HepG2 (cell line): ENCODE data around the gene ING5. TPM values are rescaled to one million over a fixed set of nuclear protein-coding genes. Genes with fewer than 3 reads are reported as not detected.

Experiments used
- ARNTL ChIP-seq: sonication (generic); formaldehyde crosslinking; IDR thresholded peaks from 2 replicates; pipeline ENCODE4 v1.4.0; 2020; ENCODE audit warnings: mild to moderate bottlenecking, missing genetic modification reagents
- DNMT3B ChIP-seq: conservative IDR thresholded peaks from 2 replicates; pipeline ENCODE4 v1.6.1; 2016; ENCODE audit warnings: missing biosample characterization, control low read depth
- KDM1A ChIP-seq: IDR thresholded peaks from 2 replicates; pipeline ENCODE4 v1.6.1; 2016; ENCODE audit warnings: missing compliant biosample characterization
- NONO ChIP-seq, 2 experiments: fragments of 450-650 bp in 1 of 2; sonication (generic) in 1 of 2; formaldehyde crosslinking in 1 of 2; IDR thresholded peaks in 1 of 2; conservative IDR thresholded peaks in 1 of 2; 2 replicates each; pipeline versions ENCODE4 v1.6.1 to v1.8.0; 2017 to 2022; ENCODE audit warnings: mild to moderate bottlenecking in 1 of 2, missing genetic modification reagents in 1 of 2, moderate library complexity in 1 of 2
- NR3C1 ChIP-seq: sonication (generic); formaldehyde crosslinking; IDR thresholded peaks from 2 replicates; pipeline ENCODE4 v1.4.0; 2020; ENCODE audit warnings: missing genetic modification reagents
- RARA ChIP-seq: IDR thresholded peaks from 2 replicates; pipeline ENCODE4 v1.6.1; 2016; ENCODE audit warnings: missing genetic modification reagents, missing compliant biosample characterization
- TCF7L2 ChIP-seq: IDR thresholded peaks from 2 replicates; pipeline ENCODE4 v1.6.1; 2011; ENCODE audit warnings: mild to moderate bottlenecking, low read depth, low read length, moderate library complexity
- TRIM24 ChIP-seq: sonication (generic); formaldehyde crosslinking; IDR thresholded peaks from 2 replicates; pipeline ENCODE4 v1.8.0; 2022; ENCODE audit warnings: mild to moderate bottlenecking, missing genetic modification reagents
- ZBTB21 ChIP-seq: sonication (generic); formaldehyde crosslinking; IDR thresholded peaks from 2 replicates; pipeline ENCODE4 v1.4.0; 2020; ENCODE audit warnings: missing genetic modification reagents
- ZNF326 ChIP-seq: sonication (generic); formaldehyde crosslinking; IDR thresholded peaks from 2 replicates; pipeline ENCODE4 v1.4.0; 2020; ENCODE audit warnings: missing genetic modification reagents, borderline replicate concordance
- ZNF510 ChIP-seq: sonication (generic); formaldehyde crosslinking; IDR thresholded peaks from 2 replicates; pipeline ENCODE4 v1.4.0; 2020; ENCODE audit warnings: low read depth, mild to moderate bottlenecking, missing genetic modification reagents
- ZNF83 ChIP-seq: sonication (generic); formaldehyde crosslinking; IDR thresholded peaks from 2 replicates; pipeline ENCODE4 v1.4.0; 2020; ENCODE audit warnings: missing genetic modification reagents, mild to moderate bottlenecking, borderline replicate concordance
- ZSCAN12 ChIP-seq: sonication (generic); formaldehyde crosslinking; IDR thresholded peaks from 2 replicates; pipeline ENCODE4 v1.9.0; 2021; ENCODE audit warnings: mild to moderate bottlenecking, missing genetic modification reagents
- polyA plus RNA-seq, 8 experiments: library from polyadenylated mRNA; depleted of rRNA in 3 of 8; stranded (reverse) in 7 of 8; unstranded in 1 of 8; fragments of >200 nt; fragmentation: Illumina TruSeq in 4 of 8; extraction: Trizol in 4 of 8; gene quantifications; 2 replicates each; pipeline versions ENCODE4 v1.2.1 to v1.2.3, GENCODE V29; 2011 to 2016; ENCODE audit warnings: low read depth in 4 of 8, missing spikeins in 1 of 8, mixed read lengths in 1 of 8; ENCODE audit not compliant: insufficient read depth in 1 of 8
- total RNA-seq, 5 experiments: library from RNA; depleted of rRNA; stranded (reverse); fragments of >200 nt; fragmentation: Illumina TruSeq; extraction: Trizol; gene quantifications; 2 replicates each; pipeline ENCODE4 v1.2.3, GENCODE V29; 2016; ENCODE audit warnings: low read depth in 1 of 5
- TF ChIP-seq, protein P1 (sequence below): sonication (generic); formaldehyde crosslinking; IDR thresholded peaks from 2 replicates; pipeline ENCODE4 v1.5.1; 2020; ENCODE audit warnings: missing genetic modification reagents, mild to moderate bottlenecking, borderline replicate concordance
- TF ChIP-seq, protein P2 (sequence below): sonication (generic); formaldehyde crosslinking; IDR thresholded peaks from 2 replicates; pipeline ENCODE4 v1.4.0; 2020; ENCODE audit warnings: missing genetic modification reagents
- TF ChIP-seq, protein P3 (sequence below): sonication (generic); formaldehyde crosslinking; IDR thresholded peaks from 2 replicates; pipeline ENCODE4 v1.9.0; 2021; ENCODE audit warnings: missing genetic modification reagents, borderline replicate concordance
- TF ChIP-seq, protein P4 (sequence below): sonication (generic); formaldehyde crosslinking; IDR thresholded peaks from 2 replicates; pipeline ENCODE4 v1.8.0; 2022; ENCODE audit warnings: missing genetic modification reagents, mild to moderate bottlenecking, moderate library complexity, borderline replicate concordance

ING5 gene
- total and polyA plus RNA-seq, 2 of the 13 experiments (the other 11 are each of a cell fraction or from before 2014, with no cell fraction given) = 61.9 to 71.9 TPM

DNA sequence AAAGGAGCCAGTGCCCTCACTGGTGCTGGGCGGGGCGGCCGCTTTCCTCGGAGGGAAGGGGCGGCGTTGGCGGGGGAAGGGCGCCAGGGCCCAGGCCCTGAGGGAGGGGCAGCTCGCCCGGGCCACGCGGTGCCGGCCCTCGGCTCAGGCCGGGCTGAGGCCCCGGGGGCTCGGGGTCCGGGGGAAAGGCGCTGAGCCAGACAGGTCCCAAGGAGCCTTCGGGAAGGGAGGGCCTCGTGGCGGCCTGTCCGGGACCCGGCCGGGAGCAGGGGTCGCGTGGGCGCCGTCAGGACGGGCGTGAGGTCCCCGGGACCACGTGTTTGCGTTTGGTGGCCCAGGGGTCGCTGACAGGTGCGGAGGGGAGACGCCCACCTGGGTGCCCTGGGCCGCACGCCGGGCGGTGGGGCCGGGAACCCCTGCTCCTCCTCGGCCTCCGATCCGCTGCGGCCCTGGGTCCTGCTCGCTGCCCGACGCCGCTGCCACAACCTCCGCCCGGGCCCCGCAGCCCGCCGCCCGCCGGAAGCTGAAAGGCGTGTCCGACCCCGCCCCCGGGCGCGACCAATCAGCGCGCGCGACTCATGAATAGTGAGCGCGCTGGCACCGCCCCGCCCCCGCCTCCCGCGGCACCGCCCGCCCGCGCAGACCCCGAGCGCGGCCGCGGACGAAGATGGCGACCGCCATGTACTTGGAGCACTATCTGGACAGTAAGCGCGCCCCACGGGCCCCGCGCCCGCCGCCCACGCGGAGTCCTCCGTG, at the start of gene ING5 (continued):
- TF ChIP-seq, protein P1, sequence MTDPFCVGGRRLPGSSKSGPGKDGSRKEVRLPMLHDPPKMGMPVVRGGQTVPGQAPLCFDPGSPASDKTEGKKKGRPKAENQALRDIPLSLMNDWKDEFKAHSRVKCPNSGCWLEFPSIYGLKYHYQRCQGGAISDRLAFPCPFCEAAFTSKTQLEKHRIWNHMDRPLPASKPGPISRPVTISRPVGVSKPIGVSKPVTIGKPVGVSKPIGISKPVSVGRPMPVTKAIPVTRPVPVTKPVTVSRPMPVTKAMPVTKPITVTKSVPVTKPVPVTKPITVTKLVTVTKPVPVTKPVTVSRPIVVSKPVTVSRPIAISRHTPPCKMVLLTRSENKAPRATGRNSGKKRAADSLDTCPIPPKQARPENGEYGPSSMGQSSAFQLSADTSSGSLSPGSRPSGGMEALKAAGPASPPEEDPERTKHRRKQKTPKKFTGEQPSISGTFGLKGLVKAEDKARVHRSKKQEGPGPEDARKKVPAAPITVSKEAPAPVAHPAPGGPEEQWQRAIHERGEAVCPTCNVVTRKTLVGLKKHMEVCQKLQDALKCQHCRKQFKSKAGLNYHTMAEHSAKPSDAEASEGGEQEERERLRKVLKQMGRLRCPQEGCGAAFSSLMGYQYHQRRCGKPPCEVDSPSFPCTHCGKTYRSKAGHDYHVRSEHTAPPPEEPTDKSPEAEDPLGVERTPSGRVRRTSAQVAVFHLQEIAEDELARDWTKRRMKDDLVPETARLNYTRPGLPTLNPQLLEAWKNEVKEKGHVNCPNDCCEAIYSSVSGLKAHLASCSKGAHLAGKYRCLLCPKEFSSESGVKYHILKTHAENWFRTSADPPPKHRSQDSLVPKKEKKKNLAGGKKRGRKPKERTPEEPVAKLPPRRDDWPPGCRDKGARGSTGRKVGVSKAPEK = no peak
- TF ChIP-seq ZSCAN12 (CRISPR knock-in tag) (peak; percentile 90), TRIM24 (CRISPR knock-in tag) (no peak), ZNF326 (CRISPR knock-in tag) (no peak), TCF7L2 (no peak), ZNF83 (CRISPR knock-in tag) (no peak), NR3C1 (no peak), ZBTB21 (CRISPR knock-in tag) (0 out of 2 replicates have a peak, but pooled peaks have one; percentile 1), KDM1A (CRISPR knock-in tag) (no peak), ARNTL (CRISPR knock-in tag) (peak; percentile 72), NONO (IDR thresholded peaks at IDR 0.05) (no peak), NONO (CRISPR knock-in tag; conservative IDR thresholded peaks at IDR 0.05) (peak; percentile 94), RARA (CRISPR knock-in tag) (peak; percentile 18; the same call in 1 of the 2 replicates), ZNF510 (CRISPR knock-in tag) (peak; percentile 81; the same call in 1 of the 2 replicates), DNMT3B (0 out of 2 replicates have a peak, but pooled peaks have one; percentile 80)
- TF ChIP-seq, protein P2, sequence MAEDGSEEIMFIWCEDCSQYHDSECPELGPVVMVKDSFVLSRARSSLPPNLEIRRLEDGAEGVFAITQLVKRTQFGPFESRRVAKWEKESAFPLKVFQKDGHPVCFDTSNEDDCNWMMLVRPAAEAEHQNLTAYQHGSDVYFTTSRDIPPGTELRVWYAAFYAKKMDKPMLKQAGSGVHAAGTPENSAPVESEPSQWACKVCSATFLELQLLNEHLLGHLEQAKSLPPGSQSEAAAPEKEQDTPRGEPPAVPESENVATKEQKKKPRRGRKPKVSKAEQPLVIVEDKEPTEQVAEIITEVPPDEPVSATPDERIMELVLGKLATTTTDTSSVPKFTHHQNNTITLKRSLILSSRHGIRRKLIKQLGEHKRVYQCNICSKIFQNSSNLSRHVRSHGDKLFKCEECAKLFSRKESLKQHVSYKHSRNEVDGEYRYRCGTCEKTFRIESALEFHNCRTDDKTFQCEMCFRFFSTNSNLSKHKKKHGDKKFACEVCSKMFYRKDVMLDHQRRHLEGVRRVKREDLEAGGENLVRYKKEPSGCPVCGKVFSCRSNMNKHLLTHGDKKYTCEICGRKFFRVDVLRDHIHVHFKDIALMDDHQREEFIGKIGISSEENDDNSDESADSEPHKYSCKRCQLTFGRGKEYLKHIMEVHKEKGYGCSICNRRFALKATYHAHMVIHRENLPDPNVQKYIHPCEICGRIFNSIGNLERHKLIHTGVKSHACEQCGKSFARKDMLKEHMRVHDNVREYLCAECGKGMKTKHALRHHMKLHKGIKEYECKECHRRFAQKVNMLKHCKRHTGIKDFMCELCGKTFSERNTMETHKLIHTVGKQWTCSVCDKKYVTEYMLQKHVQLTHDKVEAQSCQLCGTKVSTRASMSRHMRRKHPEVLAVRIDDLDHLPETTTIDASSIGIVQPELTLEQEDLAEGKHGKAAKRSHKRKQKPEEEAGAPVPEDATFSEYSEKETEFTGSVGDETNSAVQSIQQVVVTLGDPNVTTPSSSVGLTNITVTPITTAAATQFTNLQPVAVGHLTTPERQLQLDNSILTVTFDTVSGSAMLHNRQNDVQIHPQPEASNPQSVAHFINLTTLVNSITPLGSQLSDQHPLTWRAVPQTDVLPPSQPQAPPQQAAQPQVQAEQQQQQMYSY (CRISPR knock-in tag) = peak; percentile 48
- TF ChIP-seq, protein P3, sequence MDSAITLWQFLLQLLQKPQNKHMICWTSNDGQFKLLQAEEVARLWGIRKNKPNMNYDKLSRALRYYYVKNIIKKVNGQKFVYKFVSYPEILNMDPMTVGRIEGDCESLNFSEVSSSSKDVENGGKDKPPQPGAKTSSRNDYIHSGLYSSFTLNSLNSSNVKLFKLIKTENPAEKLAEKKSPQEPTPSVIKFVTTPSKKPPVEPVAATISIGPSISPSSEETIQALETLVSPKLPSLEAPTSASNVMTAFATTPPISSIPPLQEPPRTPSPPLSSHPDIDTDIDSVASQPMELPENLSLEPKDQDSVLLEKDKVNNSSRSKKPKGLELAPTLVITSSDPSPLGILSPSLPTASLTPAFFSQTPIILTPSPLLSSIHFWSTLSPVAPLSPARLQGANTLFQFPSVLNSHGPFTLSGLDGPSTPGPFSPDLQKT = peak; percentile 77; the same call in 1 of the 2 replicates
- TF ChIP-seq, protein P4, sequence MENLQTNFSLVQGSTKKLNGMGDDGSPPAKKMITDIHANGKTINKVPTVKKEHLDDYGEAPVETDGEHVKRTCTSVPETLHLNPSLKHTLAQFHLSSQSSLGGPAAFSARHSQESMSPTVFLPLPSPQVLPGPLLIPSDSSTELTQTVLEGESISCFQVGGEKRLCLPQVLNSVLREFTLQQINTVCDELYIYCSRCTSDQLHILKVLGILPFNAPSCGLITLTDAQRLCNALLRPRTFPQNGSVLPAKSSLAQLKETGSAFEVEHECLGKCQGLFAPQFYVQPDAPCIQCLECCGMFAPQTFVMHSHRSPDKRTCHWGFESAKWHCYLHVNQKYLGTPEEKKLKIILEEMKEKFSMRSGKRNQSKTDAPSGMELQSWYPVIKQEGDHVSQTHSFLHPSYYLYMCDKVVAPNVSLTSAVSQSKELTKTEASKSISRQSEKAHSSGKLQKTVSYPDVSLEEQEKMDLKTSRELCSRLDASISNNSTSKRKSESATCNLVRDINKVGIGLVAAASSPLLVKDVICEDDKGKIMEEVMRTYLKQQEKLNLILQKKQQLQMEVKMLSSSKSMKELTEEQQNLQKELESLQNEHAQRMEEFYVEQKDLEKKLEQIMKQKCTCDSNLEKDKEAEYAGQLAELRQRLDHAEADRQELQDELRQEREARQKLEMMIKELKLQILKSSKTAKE = 0 out of 2 replicates have a peak, but pooled peaks have one; percentile 9
